ENCODE data around the gene MSH2.

Gene MSH2

DNA sequence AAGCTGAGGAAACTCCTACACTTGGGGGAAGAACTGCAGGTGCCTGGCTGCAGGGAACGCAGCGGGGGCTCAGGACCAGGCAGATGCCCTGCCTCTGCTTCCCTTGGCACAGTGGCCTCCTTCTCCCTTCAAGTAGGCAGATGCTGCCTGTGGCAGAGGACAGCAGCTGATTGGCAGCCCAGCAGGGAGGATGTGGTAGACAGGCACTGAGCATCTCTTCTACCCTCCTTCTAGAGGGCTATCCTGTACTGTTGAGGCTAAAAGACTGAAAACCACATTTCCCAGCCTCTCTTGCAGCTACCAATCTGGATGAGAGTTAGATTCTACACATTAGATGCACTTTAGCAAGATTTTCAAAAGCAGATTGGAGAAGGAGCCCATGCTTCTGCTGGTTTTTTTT is 105.7 kb downstream of the MSH2 start:
- Histone ChIP-seq H3K4me3 (replicated peaks; ENCODE audit: low read depth, low read length) (no peak overlapping the region), H3K27me3 (replicated peaks; ENCODE audit: control insufficient read depth, insufficient read depth, low read length) (no peaks in the 10 kb centered on the region), H3K36me3 (ENCODE audit: control insufficient read depth, insufficient read depth, low read length) (no peaks in the 10 kb centered on the region)
- DNase-seq (ENCODE audit: extremely low read depth, insufficient read length) = no peak
- TF ChIP-seq CTCF (IDR thresholded peaks at IDR 0.05; ENCODE audit: insufficient read depth, low read length, poor library complexity, severe bottlenecking) = no peak

DNA sequence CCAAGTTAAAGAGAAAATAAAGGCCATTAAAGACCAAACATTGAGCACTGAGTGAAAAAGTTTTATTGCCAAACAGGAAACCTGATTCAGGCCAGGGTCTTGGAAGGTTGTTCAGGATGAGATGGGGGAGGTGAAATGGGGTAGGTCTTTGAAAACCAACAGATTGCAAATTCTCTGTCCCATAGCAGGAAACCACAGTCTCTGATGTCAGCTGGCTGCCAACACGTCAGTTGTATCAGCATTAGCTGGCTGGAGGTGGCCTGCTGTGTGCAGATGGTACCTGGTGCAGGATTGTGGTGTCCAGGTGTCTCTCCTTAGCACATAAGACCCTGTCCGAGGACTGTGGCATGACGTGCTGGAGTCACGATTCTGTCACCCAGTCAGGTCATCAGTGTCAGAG is 106.3 kb downstream of the MSH2 start:
- DNase-seq (ENCODE audit: extremely low read depth, insufficient read length) = no peak
- no peak overlapping the region for H3K4me3 ChIP-seq (replicated peaks; ENCODE audit: low read depth, low read length)
- no peaks in the 10 kb centered on the region for H3K36me3 ChIP-seq (ENCODE audit: control insufficient read depth, insufficient read depth, low read length)
- H3K27me3 ChIP-seq (replicated peaks; ENCODE audit: control insufficient read depth, insufficient read depth, low read length) = no peaks in the 10 kb centered on the region
- TF ChIP-seq CTCF (IDR thresholded peaks at IDR 0.05; ENCODE audit: insufficient read depth, low read length, poor library complexity, severe bottlenecking) = no peak

DNA sequence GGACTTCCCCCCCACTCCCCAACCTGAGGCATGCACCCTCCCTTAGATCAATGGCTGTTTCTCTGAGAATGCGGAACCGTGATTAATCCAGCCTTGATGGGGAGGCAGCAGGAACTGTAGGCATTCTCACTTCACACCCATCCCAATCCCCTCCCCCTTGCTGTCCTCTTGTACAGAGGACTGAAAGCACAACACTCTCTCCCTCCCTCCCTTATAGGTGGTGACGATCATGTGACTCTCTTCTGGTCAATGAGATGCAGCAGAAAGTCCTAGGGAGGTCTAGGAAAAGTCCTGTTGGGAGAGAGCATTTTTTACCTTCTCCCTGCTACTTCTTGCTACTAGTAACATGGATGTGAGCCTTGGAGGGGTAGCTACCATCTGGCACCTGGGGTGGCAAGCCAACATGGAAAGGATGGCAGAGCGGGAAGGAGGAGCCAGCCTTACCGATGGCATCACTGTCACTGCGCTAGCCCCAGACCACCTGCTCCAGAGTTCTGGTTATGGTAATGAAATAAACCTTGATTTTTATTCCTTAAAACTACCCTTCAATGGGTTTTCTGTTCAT is 106.9 kb downstream of the MSH2 start:
- H3K4me3 ChIP-seq (replicated peaks; ENCODE audit: low read depth, low read length) = no peak overlapping the region
- DNase-seq (ENCODE audit: extremely low read depth, insufficient read length) = no peak
- TF ChIP-seq CTCF (IDR thresholded peaks at IDR 0.05; ENCODE audit: insufficient read depth, low read length, poor library complexity, severe bottlenecking) = no peak
- H3K36me3 ChIP-seq (ENCODE audit: control insufficient read depth, insufficient read depth, low read length) = no peaks in the 10 kb centered on the region
- no peaks in the 10 kb centered on the region for H3K27me3 ChIP-seq (replicated peaks; ENCODE audit: control insufficient read depth, insufficient read depth, low read length)

DNA sequence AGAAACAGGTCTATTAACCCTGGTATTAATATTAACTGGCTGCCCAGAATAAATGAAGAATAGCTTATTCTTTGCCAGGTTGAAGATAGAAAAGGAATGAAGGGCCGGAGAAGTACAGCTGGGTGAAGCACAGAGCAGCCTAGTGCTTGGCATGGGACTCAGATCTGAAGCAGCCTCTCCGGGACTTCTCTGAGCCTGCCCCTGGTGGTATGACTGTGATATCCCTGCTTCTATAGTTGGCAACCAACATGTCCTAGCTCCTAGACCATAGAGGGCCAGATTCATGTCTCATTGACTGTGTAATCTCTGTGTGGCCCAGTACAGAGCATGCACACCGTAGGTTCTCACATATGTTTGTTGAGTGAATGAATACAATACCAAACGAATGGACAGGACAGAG is 107.8 kb downstream of the MSH2 start:
- peak; percentile 20 for TF ChIP-seq CTCF (IDR thresholded peaks at IDR 0.05; ENCODE audit: insufficient read depth, low read length, poor library complexity, severe bottlenecking)
- Histone ChIP-seq H3K27me3 (replicated peaks; ENCODE audit: control insufficient read depth, insufficient read depth, low read length) (no peaks in the 10 kb centered on the region), H3K4me3 (replicated peaks; ENCODE audit: low read depth, low read length) (no peak overlapping the region), H3K36me3 (ENCODE audit: control insufficient read depth, insufficient read depth, low read length) (no peaks in the 10 kb centered on the region)
- DNase-seq (ENCODE audit: extremely low read depth, insufficient read length) = no peak

- H3K4me3 ChIP-seq (replicated peaks; ENCODE audit: low read depth, low read length) = no peak overlapping the region
- H3K36me3 ChIP-seq (ENCODE audit: control insufficient read depth, insufficient read depth, low read length) = no peaks in the 10 kb centered on the region
- no peak for TF ChIP-seq CTCF (IDR thresholded peaks at IDR 0.05; ENCODE audit: insufficient read depth, low read length, poor library complexity, severe bottlenecking)
- DNase-seq (ENCODE audit: extremely low read depth, insufficient read length) = no peak
- H3K27me3 ChIP-seq (replicated peaks; ENCODE audit: control insufficient read depth, insufficient read depth, low read length) = no peaks in the 10 kb centered on the region
Measured at GRCh38 chr2:47512581-47513083, 109.7 kb downstream of the MSH2 start.

Measured in GM06990 (cell line).